Stomach smooth muscle (tissue), 2 donors: Measurements from ENCODE around the gene TAPT1.

ENCODE experiments used
- H3K27ac ChIP-seq: one replicate; pipeline ENCODE4 v1.7.0; 2013; ENCODE audit warnings: mild to moderate bottlenecking, low read length, inconsistent platforms
- H3K27me3 ChIP-seq, 2 donors: one replicate each; pipeline ENCODE4 v1.7.0; 2013; ENCODE audit warnings: low read length in 2 of 2; ENCODE audit not compliant: insufficient read depth in 2 of 2, control insufficient read depth in 1 of 2
- H3K36me3 ChIP-seq, 2 donors: one replicate each; pipeline ENCODE4 v1.7.0; 2013; ENCODE audit warnings: low read length in 2 of 2; ENCODE audit not compliant: control insufficient read depth in 2 of 2, insufficient read depth in 2 of 2
- H3K4me1 ChIP-seq: one replicate; pipeline ENCODE4 v1.7.0; 2013; ENCODE audit warnings: low read length; ENCODE audit not compliant: control insufficient read depth, insufficient read depth
- H3K4me3 ChIP-seq, 2 donors: one replicate each; pipeline ENCODE4 v1.7.0; 2013; ENCODE audit warnings: low read length in 2 of 2
- H3K9ac ChIP-seq, 2 donors: one replicate each; pipeline ENCODE4 v1.7.0; 2013; ENCODE audit warnings: low read length in 2 of 2, mild to moderate bottlenecking in 1 of 2
- H3K9me3 ChIP-seq, 2 donors: one replicate each; pipeline ENCODE4 v1.7.0; 2013; ENCODE audit warnings: low read length in 2 of 2; ENCODE audit not compliant: control insufficient read depth in 2 of 2
- donor health status: healthy.
- donor health status: Pancreatic carcinoma.

The TAPT1 gene

DNA sequence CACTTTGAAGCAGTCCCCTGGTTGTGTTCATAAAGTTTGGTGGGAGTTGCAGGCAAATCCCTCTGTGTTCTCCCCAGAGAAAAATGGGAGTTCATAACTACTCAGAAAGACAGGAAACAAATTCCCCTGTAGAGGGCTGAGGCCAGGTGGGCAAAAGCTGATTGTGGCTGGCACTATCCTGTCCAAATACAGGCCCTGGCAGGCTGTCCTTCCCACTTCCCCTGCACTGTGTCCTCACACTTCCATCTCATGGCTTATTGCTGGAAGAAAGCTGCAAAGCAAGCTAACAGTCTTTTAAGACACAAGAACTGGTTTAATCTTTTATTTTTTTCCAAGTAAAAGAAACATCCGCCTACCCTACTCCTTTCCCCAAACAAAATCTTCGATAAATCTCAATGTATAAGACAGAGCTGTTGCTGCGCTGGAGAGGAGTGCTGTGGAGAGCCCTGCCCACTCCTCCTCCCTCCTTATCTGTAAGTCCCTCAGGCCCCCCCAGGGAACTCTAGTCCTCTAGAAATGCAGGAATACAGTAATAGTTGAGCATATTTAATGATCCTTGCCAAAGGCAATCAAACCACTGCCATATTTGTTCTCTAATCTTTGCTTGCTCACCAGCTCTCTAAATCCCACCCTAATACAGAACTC is 14.0 kb downstream of the TAPT1 start:
- H3K27ac ChIP-seq, result no peak overlapping the region
- no peaks in the 10 kb centered on the region for H3K9me3 ChIP-seq

GRCh38 chr4:16207409-16207808 is 18.9 kb downstream of the TAPT1 start:
- no peak overlapping the region for H3K4me3 ChIP-seq
- H3K27ac ChIP-seq, result no peak overlapping the region
- no peaks in the 10 kb centered on the region for H3K9me3 ChIP-seq
- H3K36me3 ChIP-seq, result peaks cover 2 to 7% of the 10 kb centered on the region in 2 donors
- no peaks in the 10 kb centered on the region for H3K27me3 ChIP-seq
- peaks cover 4% of the 10 kb centered on the region for H3K4me1 ChIP-seq
- H3K9ac ChIP-seq, result no peak overlapping the region

More for the DNA sequence above, 14.0 kb downstream of the TAPT1 start:
- H3K4me3 ChIP-seq, result no peak overlapping the region
- H3K4me1 ChIP-seq, result no peaks in the 10 kb centered on the region
- no peak overlapping the region for H3K9ac ChIP-seq
- no peaks in the 10 kb centered on the region for H3K27me3 ChIP-seq
- peaks cover 2 to 7% of the 10 kb centered on the region in 2 donors for H3K36me3 ChIP-seq

DNA sequence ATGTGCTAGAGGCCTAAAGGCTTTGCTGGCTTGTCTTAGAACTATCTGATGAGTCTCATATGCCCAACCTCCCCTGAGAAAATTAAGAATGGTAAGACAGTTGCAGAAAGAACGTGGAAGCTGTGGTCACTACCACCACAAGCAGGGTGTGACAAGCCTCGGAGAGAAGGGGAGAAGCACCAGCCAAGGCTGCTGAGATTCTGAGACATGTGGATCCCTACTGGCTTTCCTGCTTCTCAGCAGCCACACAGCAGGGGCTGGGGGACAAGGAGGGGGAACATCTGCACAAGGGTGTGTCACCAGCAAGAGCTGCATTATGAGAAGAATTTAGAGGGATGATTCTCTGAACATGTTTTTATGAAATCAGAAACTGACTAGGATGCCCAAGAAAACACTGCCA is 19.4 kb downstream of the TAPT1 start:
- no peak overlapping the region for H3K27ac ChIP-seq
- no peaks in the 10 kb centered on the region for H3K9me3 ChIP-seq
- H3K9ac ChIP-seq, result no peak overlapping the region
- H3K4me1 ChIP-seq, result peaks cover 4% of the 10 kb centered on the region
- no peaks in the 10 kb centered on the region for H3K27me3 ChIP-seq
- no peak overlapping the region for H3K4me3 ChIP-seq
- H3K36me3 ChIP-seq, result peaks cover 2 to 7% of the 10 kb centered on the region in 2 donors

GRCh38 chr4:16206301-16206700 is 20.0 kb downstream of the TAPT1 start:
- no peak overlapping the region for H3K27ac ChIP-seq
- H3K27me3 ChIP-seq, result no peaks in the 10 kb centered on the region
- H3K4me3 ChIP-seq, result no peak overlapping the region
- H3K9me3 ChIP-seq, result no peaks in the 10 kb centered on the region
- peaks cover 4% of the 10 kb centered on the region for H3K4me1 ChIP-seq
- no peak overlapping the region for H3K9ac ChIP-seq
- peaks cover 2 to 7% of the 10 kb centered on the region in 2 donors for H3K36me3 ChIP-seq

DNA sequence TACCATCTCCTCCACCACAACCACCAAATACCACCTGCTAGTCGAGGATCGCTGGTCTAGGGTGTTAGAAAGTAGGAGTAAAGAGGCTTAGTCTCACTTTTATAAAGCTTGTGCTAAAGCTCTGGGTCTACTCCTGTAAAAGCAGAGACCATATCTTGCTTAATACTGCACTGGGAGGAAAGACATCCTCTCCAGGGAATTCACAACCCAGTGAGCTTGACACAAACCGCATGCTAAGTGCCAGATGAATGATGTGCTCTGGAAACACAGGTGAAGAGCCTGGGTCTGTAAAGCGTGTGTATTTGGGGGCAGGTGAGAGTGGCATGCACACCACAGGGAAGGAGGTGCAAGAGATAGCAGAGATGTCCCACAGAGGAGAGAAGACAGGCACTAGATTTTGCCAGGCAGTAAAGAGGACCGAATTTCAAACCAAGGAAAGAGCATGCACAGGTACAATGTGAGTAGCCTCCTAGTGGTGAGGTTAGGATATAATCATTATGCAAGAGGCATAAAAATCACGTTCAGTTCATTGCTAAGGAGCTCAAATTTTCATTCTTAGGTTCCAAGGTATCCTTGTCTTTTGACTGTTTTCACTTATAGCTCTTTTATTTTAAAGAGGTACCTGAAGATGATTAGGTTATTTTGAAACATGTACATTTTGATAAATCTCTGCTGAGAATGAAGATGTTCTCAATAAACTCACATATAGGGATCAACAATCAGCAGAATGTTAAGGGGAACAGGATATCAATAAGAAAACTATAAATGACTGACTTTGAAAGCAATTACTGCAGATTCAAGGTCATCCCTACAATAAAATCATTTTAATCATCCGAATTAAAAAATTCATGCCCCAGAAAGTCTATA is 20.7 kb downstream of the TAPT1 start:
- peaks cover 2 to 7% of the 10 kb centered on the region in 2 donors for H3K36me3 ChIP-seq
- no peaks in the 10 kb centered on the region for H3K9me3 ChIP-seq
- H3K27ac ChIP-seq, result no peak overlapping the region
- no peaks in the 10 kb centered on the region for H3K27me3 ChIP-seq
- H3K9ac ChIP-seq, result no peak overlapping the region
- H3K4me1 ChIP-seq, result peaks cover 4% of the 10 kb centered on the region
- no peak overlapping the region for H3K4me3 ChIP-seq

- Histone ChIP-seq H3K9ac (no peak overlapping the region), H3K9me3 (no peaks in the 10 kb centered on the region), H3K36me3 (peaks cover 2 to 3% of the 10 kb centered on the region in 2 donors), H3K27me3 (no peaks in the 10 kb centered on the region), H3K27ac (no peak overlapping the region), H3K4me1 (peaks cover 4% of the 10 kb centered on the region), H3K4me3 (no peak overlapping the region)
Observed at GRCh38 chr4:16204505-16204904, 21.8 kb downstream of the TAPT1 start.

DNA sequence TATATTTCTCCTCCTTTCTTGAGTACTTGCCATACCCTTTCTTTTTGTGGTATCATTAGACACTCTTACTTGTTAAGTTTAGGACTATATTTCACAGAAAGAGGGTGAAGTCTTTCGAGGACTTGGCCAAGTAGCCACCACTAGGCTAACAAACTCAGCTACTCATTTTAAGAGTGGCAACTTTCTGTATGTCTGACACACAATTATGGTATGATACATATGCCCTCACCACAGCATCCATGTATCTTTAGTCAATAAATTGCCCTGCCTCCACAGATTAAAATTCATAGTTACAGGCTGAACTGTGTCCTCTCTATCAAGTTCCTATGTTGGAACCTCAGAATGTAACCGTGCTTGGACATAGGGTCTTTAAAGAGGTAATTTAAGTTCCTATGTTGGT is 23.2 kb downstream of the TAPT1 start:
- Histone ChIP-seq H3K9ac (no peak overlapping the region), H3K27me3 (no peaks in the 10 kb centered on the region), H3K4me1 (peaks cover 4% of the 10 kb centered on the region), H3K4me3 (no peak overlapping the region), H3K9me3 (no peaks in the 10 kb centered on the region), H3K36me3 (peaks cover 0 to 3% of the 10 kb centered on the region in 2 donors), H3K27ac (no peak overlapping the region)

DNA sequence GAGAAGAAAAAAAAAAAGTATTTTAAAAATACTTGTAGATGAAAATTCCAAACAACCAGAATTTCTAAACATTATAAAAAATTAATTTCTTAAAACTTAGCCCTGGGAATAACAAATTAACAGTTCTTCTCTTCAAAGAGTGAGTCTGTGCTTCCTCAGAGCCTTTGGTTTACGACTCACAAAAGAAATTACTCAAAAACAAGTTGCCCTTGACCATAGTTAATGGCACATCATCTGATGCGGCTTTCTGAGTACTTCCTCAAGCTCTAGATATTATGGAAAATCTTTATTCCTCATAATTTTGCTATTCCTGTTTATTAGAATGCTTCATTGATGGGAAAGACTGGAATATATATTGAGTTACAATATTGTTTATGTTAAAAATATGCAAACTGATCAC is 23.7 kb downstream of the TAPT1 start:
- Histone ChIP-seq H3K27ac (no peak overlapping the region), H3K9me3 (no peaks in the 10 kb centered on the region), H3K27me3 (no peaks in the 10 kb centered on the region), H3K4me1 (peaks cover 7% of the 10 kb centered on the region), H3K4me3 (no peak overlapping the region), H3K9ac (no peak overlapping the region), H3K36me3 (peaks cover 0 to 3% of the 10 kb centered on the region in 2 donors)

DNA sequence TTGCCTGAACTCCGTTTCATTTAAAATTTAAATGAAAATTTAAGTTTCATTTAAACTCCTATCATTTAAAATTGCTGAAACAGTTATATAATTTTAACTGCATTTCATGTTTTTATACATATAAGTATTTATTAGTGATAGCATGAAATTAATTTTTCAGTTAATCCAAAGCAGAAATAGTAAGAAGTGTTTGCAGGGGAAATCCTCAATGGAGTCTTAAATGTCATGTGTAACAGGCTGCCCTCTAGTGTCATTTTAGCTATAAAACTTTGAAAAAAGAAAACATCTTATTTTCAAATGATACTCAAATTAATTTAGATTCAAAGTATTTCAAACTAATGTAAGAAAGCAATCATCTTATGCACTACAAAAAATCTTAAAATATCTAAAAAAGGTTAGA is 27.2 kb downstream of the TAPT1 start:
- no peak overlapping the region for H3K4me3 ChIP-seq
- H3K36me3 ChIP-seq, result no peaks in the 10 kb centered on the region
- no peak overlapping the region for H3K9ac ChIP-seq
- H3K4me1 ChIP-seq, result peaks cover 5% of the 10 kb centered on the region
- no peaks in the 10 kb centered on the region for H3K27me3 ChIP-seq
- H3K27ac ChIP-seq, result no peak overlapping the region
- H3K9me3 ChIP-seq, result no peaks in the 10 kb centered on the region

- H3K36me3 ChIP-seq, result no peaks in the 10 kb centered on the region
- peaks cover 5% of the 10 kb centered on the region for H3K4me1 ChIP-seq
- no peaks in the 10 kb centered on the region for H3K9me3 ChIP-seq
- H3K27ac ChIP-seq, result no peak overlapping the region
- no peak overlapping the region for H3K9ac ChIP-seq
- no peaks in the 10 kb centered on the region for H3K27me3 ChIP-seq
- no peak overlapping the region for H3K4me3 ChIP-seq
Observed at GRCh38 chr4:16197876-16198665, 28.2 kb downstream of the TAPT1 start.
